Neural cell (in vitro differentiated cells): Measurements from ENCODE around the gene CKAP5. TPM values are rescaled to one million over a fixed set of nuclear protein-coding genes. Genes with fewer than 3 reads are reported as not detected.

Experiments used
- H2AFZ ChIP-seq: fragments of 200-600, 300-800 bp; sonication (generic), shearing (Covaris generic); 2 replicates; pipeline ENCODE4 v1.6.0; 2014; ENCODE audit warnings: low read depth, mild to moderate bottlenecking, antibody characterized with exemption, low read length, moderate library complexity
- H3F3A ChIP-seq: fragments of 200-600 bp; shearing (Covaris generic); 2 replicates; pipeline ENCODE4 v1.6.1; 2016; ENCODE audit warnings: mild to moderate bottlenecking, moderate library complexity, mixed read lengths, antibody characterized with exemption, low read length; ENCODE audit not compliant: insufficient read depth, poor library complexity, severe bottlenecking
- H3K27ac ChIP-seq: fragments of 200-600, 300-800 bp; sonication (generic), shearing (Covaris generic); 2 replicates; pipeline ENCODE4 v1.5.1; 2014; ENCODE audit warnings: mild to moderate bottlenecking, low read length, moderate library complexity
- H3K27me3 ChIP-seq: fragments of 300-800, 200-600 bp; sonication (generic), shearing (Covaris generic); 2 replicates; pipeline ENCODE4 v1.6.0; 2014; ENCODE audit warnings: mild to moderate bottlenecking, low read depth, low read length, moderate library complexity; ENCODE audit not compliant: insufficient read depth
- H3K36me3 ChIP-seq: fragments of 300-800, 200-600 bp; sonication (generic), shearing (Covaris generic); 2 replicates; pipeline ENCODE4 v1.5.1; 2014; ENCODE audit warnings: mild to moderate bottlenecking, antibody characterized with exemption, low read length, moderate library complexity; ENCODE audit not compliant: insufficient read depth
- H3K4me2 ChIP-seq: fragments of 300-800, 200-600 bp; sonication (generic), shearing (Covaris generic); 2 replicates; pipeline ENCODE4 v1.6.0; 2014; ENCODE audit warnings: mild to moderate bottlenecking, low read length
- H3K4me3 ChIP-seq: fragments of 300-800, 200-600 bp; sonication (generic), shearing (Covaris generic); 2 replicates; pipeline ENCODE4 v1.5.1; 2014; ENCODE audit warnings: mild to moderate bottlenecking, low read length, moderate library complexity
- H3K79me2 ChIP-seq: fragments of 200-600 bp; shearing (Covaris generic); replicated peaks from 2 replicates; pipeline ENCODE4 v1.6.0; 2014; ENCODE audit warnings: mild to moderate bottlenecking, low read length, moderate library complexity; ENCODE audit not compliant: insufficient read depth
- H3K9ac ChIP-seq: fragments of 300-800, 200-600 bp; sonication (generic), shearing (Covaris generic); 2 replicates; pipeline ENCODE4 v1.6.1; 2016; ENCODE audit warnings: mild to moderate bottlenecking, low read length, mixed read lengths
- H3K9me2 ChIP-seq: fragments of 200-600 bp; shearing (Covaris generic); 2 replicates; pipeline ENCODE4 v1.6.1; 2016; ENCODE audit warnings: mild to moderate bottlenecking, low read length, mixed read lengths; ENCODE audit not compliant: insufficient read depth
- H3K9me3 ChIP-seq: fragments of 200-600, 300-800 bp; sonication (generic), shearing (Covaris generic); 2 replicates; pipeline ENCODE4 v1.6.1; 2016; ENCODE audit warnings: mild to moderate bottlenecking, mixed run types, low read length, moderate library complexity, mixed read lengths
- H4K20me1 ChIP-seq: fragments of 200-600 bp; shearing (Covaris generic); 2 replicates; pipeline ENCODE4 v1.6.1; 2016; ENCODE audit warnings: mild to moderate bottlenecking, mixed run types; ENCODE audit not compliant: insufficient read depth
- EP300 ChIP-seq: fragments of 450-650 bp; conservative IDR thresholded peaks from 2 replicates; pipeline ENCODE4 v1.6.1; 2014; ENCODE audit warnings: antibody characterized with exemption, mild to moderate bottlenecking, moderate library complexity; ENCODE audit not compliant: poor library complexity, severe bottlenecking
- EZH2 ChIP-seq: fragments of 200-600, 300-800 bp; shearing (Covaris generic), sonication (generic); IDR thresholded peaks from 2 replicates; pipeline ENCODE4 v1.6.1; 2014; ENCODE audit warnings: antibody characterized with exemption, low read length, borderline replicate concordance, mild to moderate bottlenecking; ENCODE audit not compliant: insufficient read depth, poor library complexity, severe bottlenecking
- MXI1 ChIP-seq: fragments of 450-650 bp; conservative IDR thresholded peaks from 2 replicates; pipeline ENCODE4 v1.6.1; 2014; ENCODE audit warnings: antibody characterized with exemption, mild to moderate bottlenecking; ENCODE audit not compliant: poor library complexity, severe bottlenecking
- POLR2AphosphoS5 ChIP-seq: IDR thresholded peaks from 2 replicates; pipeline ENCODE4 v1.6.1; 2012
- RAD21 ChIP-seq: fragments of 450-650 bp; conservative IDR thresholded peaks from 2 replicates; pipeline ENCODE4 v1.6.1; 2014; ENCODE audit warnings: antibody characterized with exemption, mild to moderate bottlenecking, moderate library complexity
- SMC3 ChIP-seq: fragments of 450-650 bp; conservative IDR thresholded peaks from 2 replicates; pipeline ENCODE4 v1.6.1; 2014; ENCODE audit warnings: antibody characterized with exemption, mild to moderate bottlenecking, moderate library complexity; ENCODE audit not compliant: poor library complexity
- TAF1 ChIP-seq: IDR thresholded peaks from 2 replicates; pipeline ENCODE4 v1.6.1; 2012; ENCODE audit warnings: low read depth
- polyA plus RNA-seq: library from polyadenylated mRNA; depleted of rRNA; stranded (reverse); fragments of >200 nt; gene quantifications from 2 replicates; pipeline ENCODE4 v1.2.3, GENCODE V29; 2014
- TF ChIP-seq, protein P1 (sequence below): fragments of 450-650 bp; IDR thresholded peaks from 2 replicates; pipeline ENCODE4 v1.5.1; 2014; ENCODE audit warnings: antibody characterized with exemption, mild to moderate bottlenecking, moderate library complexity; ENCODE audit not compliant: poor library complexity, severe bottlenecking
- TF ChIP-seq, protein P2 (sequence below): IDR thresholded peaks from 2 replicates; pipeline ENCODE4 v1.6.1; 2012; ENCODE audit warnings: borderline replicate concordance

The CKAP5 gene
- polyA plus RNA-seq, 1 donor from 2014 or later = 90.3 TPM

DNA sequence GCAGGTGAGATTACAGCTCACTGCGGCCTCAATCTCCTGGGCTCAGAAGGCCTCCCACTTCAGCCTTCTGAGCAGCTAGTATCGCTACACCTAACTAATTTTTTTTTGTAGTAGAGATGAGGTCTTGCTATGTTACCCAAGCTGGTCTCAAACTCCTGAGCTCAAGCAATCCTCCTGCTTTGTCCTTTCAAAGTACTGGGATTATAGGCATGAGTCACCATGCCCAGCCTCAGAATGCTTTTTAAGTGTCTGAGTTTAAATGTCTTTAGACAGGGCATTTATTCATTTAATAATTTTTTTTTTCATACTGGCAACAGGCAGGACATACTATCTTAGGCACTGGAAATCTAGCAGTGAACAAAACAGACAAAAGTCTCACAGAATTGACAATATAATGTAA, 44.6 kb upstream of the CKAP5 start:
- no peak overlapping the region for H3K9ac ChIP-seq
- H3K27me3 ChIP-seq = no peaks in the 10 kb centered on the region
- H3F3A ChIP-seq = no peaks in the 10 kb centered on the region
- no peaks in the 10 kb centered on the region for H3K36me3 ChIP-seq
- H3K4me3 ChIP-seq = no peak overlapping the region
- H3K9me3 ChIP-seq = no peaks in the 10 kb centered on the region
- TF ChIP-seq MXI1 = no peak
- no peak for TF ChIP-seq EP300
- TF ChIP-seq, protein P1, sequence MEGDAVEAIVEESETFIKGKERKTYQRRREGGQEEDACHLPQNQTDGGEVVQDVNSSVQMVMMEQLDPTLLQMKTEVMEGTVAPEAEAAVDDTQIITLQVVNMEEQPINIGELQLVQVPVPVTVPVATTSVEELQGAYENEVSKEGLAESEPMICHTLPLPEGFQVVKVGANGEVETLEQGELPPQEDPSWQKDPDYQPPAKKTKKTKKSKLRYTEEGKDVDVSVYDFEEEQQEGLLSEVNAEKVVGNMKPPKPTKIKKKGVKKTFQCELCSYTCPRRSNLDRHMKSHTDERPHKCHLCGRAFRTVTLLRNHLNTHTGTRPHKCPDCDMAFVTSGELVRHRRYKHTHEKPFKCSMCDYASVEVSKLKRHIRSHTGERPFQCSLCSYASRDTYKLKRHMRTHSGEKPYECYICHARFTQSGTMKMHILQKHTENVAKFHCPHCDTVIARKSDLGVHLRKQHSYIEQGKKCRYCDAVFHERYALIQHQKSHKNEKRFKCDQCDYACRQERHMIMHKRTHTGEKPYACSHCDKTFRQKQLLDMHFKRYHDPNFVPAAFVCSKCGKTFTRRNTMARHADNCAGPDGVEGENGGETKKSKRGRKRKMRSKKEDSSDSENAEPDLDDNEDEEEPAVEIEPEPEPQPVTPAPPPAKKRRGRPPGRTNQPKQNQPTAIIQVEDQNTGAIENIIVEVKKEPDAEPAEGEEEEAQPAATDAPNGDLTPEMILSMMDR = no peak
- no peak for TF ChIP-seq TAF1
- TF ChIP-seq SMC3 = no peak
- no peak for TF ChIP-seq RAD21
- TF ChIP-seq POLR2AphosphoS5 = no peak
- TF ChIP-seq, protein P2, sequence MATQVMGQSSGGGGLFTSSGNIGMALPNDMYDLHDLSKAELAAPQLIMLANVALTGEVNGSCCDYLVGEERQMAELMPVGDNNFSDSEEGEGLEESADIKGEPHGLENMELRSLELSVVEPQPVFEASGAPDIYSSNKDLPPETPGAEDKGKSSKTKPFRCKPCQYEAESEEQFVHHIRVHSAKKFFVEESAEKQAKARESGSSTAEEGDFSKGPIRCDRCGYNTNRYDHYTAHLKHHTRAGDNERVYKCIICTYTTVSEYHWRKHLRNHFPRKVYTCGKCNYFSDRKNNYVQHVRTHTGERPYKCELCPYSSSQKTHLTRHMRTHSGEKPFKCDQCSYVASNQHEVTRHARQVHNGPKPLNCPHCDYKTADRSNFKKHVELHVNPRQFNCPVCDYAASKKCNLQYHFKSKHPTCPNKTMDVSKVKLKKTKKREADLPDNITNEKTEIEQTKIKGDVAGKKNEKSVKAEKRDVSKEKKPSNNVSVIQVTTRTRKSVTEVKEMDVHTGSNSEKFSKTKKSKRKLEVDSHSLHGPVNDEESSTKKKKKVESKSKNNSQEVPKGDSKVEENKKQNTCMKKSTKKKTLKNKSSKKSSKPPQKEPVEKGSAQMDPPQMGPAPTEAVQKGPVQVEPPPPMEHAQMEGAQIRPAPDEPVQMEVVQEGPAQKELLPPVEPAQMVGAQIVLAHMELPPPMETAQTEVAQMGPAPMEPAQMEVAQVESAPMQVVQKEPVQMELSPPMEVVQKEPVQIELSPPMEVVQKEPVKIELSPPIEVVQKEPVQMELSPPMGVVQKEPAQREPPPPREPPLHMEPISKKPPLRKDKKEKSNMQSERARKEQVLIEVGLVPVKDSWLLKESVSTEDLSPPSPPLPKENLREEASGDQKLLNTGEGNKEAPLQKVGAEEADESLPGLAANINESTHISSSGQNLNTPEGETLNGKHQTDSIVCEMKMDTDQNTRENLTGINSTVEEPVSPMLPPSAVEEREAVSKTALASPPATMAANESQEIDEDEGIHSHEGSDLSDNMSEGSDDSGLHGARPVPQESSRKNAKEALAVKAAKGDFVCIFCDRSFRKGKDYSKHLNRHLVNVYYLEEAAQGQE = no peak
- no peak for TF ChIP-seq EZH2
- no peak overlapping the region for H2AFZ ChIP-seq
- no peaks in the 10 kb centered on the region for H4K20me1 ChIP-seq
- no peaks in the 10 kb centered on the region for H3K9me2 ChIP-seq
- no peak overlapping the region for H3K4me2 ChIP-seq
- no peak overlapping the region for H3K27ac ChIP-seq
- H3K79me2 ChIP-seq = no peaks in the 10 kb centered on the region

DNA sequence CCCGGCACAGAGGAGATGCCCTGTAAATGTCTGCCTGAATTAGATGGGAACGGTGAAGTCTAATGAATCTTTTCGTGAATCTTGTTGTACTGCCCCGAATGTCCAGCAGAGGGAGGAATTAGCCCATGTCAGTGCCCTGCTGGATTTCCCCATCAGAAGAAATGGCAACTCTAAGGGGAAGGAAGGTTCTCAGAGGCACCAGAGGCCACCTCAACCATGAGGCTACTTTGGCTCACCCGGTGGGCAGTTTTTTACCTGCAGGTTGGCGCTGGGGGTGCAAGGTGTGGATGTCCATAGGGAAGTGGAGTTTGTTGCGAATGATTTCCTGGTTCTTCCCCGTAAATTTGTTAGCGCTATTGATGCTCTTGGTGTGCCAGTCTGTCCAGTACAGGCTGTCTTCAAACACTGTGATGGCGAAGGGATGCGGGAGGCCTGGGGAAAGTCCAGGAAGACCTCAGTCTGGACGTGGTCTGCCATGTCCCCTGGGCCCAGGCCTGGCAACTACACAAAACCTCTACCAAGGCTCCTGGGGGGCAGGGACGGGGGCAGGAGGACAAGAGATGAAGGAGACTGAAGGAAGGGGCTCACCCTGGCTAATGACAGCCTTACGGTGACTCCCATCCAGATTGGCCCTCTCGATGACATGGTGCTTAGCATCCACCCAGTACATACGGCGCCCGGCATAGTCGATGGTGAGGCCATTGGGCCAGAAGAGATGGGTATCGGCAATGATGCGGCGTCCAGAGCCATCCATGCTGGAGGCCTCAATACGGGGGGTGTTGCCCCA, 43.8 kb upstream of the CKAP5 start:
- Histone ChIP-seq H3F3A (no peaks in the 10 kb centered on the region), H2AFZ (no peak overlapping the region), H3K9me3 (no peaks in the 10 kb centered on the region), H3K27me3 (no peaks in the 10 kb centered on the region), H3K79me2 (no peaks in the 10 kb centered on the region), H3K4me2 (no peak overlapping the region), H4K20me1 (no peaks in the 10 kb centered on the region), H3K36me3 (no peaks in the 10 kb centered on the region), H3K9ac (no peak overlapping the region), H3K4me3 (no peak overlapping the region), H3K27ac (no peak overlapping the region), H3K9me2 (no peaks in the 10 kb centered on the region)
- TF ChIP-seq TAF1 (no peak), MXI1 (no peak), RAD21 (peak; percentile 98), EP300 (no peak), EZH2 (no peak), POLR2AphosphoS5 (no peak), SMC3 (peak; percentile 97)
- TF ChIP-seq, protein P1 = peak; percentile 95
- TF ChIP-seq, protein P2 = no peak
